NCI-H460 (cell line): ENCODE results near the gene CGN. TPM values are rescaled to one million over a fixed set of nuclear protein-coding genes. Genes with fewer than 3 reads are reported as not detected.
A peak's percentile ranks its signal among the peaks of the same experiment; 100 is the strongest.

Experiments
- DNase-seq: peaks from one replicate; pipeline ENCODE4 v3.0.0-alpha.2; 2016; ENCODE audit warnings: low read depth; ENCODE audit errors: extremely low read depth
- total RNA-seq: library from RNA; depleted of rRNA; stranded (reverse); fragments of >200 nt; shearing (Covaris generic); gene quantifications from 2 replicates; pipeline ENCODE4 v1.2.3, GENCODE V29; 2014

The CGN gene
- total RNA-seq, 1 experiment from 2014 or later = 0.02 TPM

DNA sequence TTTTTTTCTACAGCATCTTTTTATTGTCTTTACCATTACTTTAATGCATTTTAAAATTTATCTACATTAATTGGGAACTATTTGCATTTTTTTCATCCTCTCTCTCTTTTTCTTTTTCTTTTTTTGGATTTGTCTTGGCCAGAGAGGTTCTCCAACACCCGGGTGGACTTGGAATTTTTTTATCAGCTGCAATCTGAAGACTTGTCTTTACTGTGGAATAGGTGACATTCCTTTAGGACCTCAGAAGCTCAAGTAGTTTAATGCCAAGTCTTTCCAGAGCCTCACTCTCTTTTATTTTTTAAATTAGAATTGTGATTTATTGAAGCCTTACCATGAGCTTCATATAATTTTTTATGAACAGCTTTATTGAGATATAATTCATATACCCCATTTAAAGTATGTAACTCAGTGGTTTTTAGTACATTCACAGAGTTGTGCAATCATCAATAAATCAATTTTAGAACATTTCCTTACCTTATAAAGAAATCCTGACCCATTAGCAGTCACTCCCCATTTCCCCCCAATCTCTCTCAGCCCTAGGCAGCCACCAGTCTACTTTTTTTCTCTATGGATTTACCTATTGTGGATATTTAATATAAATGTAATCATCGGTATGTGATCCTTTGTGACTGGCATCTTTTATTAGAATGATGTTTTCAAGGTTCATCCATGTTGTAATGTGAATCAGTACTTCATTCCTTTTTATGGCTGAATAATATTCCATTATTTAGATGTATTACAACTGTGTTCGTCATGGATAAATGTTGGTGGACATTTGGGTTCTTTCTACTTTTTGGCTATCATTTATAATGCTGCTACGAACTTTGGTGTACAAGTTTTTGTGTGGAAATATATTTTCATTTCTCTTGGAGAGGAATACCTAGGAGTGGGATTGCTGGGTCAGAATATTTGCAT lies 35.1 kb downstream of the CGN start:
- no peak for DNase-seq

DNA sequence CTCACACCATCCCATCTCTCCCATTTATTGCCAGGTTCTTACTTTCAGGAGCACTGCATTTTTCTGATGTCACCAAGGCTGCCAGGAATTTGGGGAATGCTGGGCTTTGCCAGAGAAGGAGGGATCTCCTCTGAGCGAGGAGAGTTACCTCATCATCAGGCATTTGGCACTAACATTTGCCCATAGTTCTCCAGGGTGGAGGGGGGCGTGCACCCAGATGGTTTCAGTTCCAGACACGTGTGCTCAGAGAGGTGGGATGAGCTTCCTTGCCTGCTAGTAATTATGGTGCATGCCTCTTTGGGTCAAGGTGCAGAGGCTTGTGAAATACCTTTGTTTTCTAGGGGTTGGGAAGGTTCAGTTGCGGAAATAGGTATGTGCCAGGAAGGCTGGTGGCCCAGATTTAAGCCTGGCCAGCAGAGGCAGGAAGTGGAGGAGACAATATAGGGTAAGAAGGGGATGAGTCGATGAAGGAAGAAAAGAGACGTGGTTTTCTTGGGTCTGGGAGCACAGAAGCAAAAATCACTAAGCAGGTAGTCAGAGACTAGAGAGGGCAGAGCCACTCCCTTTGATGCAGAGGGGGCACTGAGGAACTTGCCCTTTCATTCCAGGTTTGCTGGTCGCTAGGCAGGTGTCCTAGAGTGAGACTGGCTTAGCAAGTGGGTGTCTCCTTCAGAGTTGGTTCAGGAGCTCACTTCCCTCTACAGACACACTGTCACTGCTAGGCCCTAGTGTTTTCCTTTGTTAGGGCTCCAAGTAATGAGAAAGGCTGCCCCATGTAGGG lies 36.1 kb downstream of the CGN start:
- peak; percentile 80 for DNase-seq

DNA sequence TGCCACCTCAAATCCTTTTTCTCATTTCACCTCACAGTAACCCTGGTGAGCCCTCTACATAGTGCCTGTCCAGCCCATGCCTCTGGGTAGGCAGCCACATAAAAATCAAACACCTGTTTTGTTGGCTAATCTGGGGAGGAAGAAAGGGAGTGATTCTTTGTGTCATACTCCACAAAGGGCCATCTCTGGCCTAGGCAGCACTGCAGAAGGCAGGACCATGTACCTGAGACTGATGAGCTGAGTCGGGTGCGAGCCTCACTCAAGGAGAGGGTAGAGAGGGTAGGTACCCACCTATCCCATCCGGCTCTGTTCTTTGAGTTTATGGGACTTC lies 36.7 kb downstream of the CGN start:
- no peak for DNase-seq

DNA sequence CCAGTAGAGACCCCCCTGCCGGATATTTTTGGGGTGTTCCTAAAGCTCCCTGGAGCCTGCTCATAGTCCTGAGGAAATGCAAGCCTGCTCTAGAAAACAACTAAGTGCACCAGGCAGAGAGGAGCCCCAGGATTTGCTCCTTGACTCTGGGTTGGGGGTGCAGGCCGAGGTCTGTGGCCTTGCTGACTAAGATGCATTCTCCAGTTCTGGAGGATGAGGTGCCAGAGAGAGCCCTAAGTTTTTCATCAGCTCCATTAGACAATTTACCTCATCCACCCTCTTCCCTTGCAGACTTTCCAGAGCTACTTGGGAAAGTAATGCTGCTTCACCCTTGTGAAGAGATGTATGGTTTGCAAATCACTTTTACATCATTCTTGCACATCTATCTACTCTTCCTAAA lies 38.0 kb downstream of the CGN start:
- no peak for DNase-seq

DNA sequence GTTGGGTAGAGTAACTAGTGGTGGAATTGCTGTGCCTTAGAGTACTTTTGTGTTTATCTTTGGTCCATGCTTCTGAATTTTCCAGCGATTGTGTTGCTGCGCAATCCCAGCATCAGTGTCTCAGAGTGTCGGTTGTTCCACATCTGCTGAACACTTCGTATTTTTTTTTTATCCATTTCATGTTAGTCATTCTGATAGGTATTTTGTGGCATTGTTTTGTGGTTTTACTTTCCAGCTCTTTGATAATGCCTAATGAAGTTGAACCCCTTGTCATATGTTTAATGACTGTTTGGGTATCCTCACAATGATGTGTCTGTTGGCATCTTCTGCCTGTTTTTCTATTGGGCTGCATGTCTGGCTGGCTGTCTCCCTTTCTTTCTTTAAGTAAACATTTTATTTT lies 42.5 kb downstream of the CGN start:
- no peak for DNase-seq

DNA sequence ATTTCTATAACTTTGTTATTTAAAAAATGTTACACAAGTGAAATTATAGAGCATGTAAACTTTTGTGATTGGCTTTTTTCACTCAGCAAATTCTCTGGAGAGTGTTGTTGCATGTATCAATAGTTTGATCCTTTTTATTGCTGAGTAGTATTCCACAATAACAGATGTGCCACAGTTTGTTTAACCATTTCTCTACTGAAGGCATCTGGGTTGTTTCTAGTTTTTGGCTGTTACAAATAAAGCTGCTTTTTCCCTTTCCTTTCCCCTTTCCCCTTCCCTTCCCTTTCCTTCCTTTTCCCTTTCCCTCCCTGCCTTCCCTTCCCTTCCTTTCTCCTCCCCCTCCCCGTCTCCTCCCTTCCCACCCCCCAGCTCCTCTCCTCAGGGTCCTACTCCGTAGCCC lies 44.9 kb downstream of the CGN start:
- no peak for DNase-seq

DNA sequence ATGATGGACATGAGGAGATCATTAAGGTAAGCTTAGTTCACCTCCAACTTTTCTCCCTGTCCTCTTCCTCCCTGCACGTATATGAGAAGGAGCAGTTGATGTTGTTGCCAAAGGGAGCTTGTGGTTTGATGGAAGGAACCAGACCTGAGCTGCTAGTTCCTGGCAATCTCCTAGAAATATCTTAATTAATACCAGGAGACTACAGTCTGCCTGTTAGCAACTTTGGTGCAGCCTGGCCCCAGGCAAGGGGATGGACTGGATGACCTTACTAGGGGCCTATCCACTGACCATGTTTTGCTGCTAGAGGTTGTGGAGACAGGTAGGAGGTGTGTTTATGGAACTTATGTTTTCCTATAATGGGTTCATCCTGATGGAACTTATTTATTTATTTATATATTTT lies 51.5 kb downstream of the CGN start:
- DNase-seq = no peak

DNA sequence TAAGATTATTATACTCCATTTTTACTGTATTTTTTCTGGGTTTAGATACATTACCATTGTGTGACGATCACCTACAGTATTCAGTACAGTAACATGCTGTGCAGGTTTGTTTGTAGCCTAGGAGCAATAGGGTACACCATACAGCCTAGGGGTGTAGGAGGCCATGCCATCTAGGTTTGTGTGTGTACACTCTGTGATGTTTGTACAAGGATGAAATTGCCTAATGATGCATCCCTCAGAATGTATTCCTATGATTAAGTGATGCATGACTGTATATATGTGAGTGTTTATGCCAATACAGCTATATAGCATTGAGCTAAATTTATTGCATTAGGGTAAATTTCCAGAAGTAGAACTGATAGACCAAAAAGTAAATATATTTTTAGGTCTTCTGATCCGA lies 52.2 kb downstream of the CGN start:
- no peak for DNase-seq

DNA sequence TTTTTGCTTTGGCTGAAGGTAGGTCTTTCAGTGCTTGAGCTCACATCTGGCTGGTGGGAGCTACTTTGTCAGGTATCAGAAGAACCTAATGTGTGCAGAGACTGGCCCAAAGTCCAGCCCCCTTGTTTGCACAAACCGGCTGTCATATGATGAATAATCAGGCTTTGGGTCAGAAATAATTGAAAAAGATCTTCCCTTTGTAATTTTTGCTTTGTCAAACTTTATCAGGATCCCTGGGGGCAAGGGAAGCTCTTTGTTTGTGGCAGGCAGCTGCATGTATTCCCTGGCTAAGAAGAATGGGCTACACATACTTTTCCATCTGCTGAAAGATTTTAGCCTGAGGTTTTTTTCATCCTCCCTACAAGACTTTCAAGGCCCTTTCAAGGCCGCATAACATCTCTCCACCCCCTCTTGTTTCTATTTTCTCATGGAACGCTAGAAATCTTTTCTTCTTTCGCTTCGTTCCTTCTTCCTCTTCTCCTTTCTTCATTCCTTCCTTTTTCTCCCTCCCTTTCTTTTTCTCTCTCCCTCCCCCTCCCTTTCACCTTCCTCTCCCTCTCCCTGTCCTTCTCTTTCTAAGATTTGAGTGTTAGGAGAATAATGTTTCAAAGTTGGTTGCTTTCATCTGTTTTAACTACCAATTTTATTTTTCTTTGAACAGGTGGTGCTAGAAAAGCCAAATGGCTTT lies 54.5 kb downstream of the CGN start:
- no peak for DNase-seq

DNA sequence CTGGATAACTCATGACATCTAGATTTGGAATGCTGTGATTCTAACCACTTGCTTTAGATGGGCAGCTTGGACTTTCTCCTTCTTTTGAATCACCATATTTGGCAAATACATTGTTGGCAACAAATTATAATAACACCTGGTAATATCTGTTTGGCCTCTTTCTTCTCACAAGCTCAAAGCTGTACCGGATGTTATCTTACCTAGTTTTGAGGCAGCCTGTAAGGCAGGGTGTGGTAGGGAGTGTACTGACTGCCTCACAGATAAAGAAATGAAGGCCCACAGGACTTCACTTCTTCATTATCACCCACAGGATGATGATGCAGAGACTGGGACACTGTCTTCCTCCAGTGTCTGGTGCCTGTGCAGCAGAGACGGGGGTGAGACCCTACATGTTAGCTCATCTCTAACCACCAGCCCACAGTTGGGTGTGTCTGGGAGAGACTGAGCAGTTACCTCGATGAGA lies 57.5 kb downstream of the CGN start:
- no peak for DNase-seq

DNA sequence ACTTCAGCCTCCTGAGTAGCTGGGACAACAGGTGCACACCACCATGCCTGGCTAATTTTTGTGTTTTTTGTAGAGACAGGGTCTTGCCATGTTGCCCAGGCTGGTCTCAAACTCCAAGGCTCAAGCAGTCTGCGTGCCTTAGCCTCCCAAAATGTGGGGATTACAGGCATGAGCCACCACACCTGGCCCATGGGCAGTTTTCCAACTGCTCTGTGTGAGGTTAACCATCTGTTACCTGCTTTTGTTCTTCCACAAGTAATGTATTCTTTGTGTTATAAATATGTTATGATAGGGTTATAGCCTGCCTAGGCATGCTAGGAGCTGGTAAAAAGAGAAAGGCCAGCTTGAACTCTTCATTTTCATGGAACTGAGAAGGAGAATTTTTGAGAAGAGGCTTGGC lies 59.6 kb downstream of the CGN start:
- no peak for DNase-seq

DNA sequence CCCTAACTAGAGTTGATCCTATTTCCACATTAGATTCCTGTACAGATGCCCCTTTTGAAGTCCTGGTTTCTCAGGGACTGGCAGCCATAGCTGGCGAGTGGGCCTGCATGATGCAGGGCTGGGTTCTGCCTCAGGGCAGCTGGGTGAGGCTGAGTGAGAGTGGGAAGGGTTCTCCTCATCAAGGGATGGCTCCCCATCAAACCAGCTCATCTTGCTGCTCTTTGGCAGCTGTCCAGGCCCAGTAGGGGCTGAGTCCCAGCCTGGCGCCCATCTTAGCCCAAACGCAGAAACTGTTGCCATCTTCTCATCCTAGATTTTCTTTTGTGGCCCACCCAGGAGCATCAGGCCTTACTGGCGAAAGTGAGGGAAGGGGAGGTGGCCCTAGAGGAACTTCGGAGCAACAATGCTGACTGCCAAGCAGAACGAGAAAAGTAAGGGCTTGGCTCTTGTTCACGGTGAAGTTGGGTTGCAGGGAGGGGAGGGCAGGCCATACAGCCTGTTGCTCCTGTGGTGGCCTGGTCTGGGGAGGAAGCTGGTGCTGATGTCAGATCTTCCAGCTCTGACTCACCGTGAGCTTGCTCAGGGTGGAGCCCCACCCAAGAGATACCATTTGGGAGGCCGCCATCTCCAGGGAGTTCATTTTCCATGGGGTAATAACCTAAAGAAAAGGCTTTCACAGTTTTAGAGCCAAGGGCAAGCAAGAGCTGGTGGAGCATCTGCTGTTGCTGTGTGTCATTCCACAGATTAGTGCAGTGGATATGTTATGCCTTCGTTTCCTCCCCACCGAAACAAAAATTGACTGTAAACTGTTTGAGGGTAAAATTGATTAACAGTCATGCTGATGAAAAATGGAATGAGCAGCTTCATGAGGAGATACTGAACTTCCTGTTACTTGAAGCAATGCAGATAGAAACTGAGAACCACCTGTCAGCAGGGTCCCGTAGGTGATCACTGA lies 63.7 kb downstream of the CGN start:
- DNase-seq = peak; percentile 44

DNA sequence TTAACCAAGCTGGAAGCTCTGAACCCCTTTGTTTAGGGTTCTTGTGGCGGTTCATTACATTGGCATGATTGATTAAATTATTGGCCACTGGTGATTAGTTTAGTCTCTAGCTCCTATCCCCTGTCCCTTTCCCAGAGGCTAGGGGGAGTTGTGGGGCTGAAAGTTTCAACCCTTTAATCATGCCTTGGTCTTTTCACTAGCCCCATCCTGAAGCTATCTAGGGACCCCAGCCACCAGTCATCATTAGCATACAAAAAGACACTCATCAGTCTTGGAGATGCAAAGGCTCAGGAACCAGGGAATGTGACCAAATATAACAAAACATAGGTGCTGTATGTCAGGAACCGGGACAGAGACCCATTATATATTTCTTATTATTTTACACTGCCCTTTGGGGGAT lies 66.0 kb downstream of the CGN start:
- no peak for DNase-seq

DNA sequence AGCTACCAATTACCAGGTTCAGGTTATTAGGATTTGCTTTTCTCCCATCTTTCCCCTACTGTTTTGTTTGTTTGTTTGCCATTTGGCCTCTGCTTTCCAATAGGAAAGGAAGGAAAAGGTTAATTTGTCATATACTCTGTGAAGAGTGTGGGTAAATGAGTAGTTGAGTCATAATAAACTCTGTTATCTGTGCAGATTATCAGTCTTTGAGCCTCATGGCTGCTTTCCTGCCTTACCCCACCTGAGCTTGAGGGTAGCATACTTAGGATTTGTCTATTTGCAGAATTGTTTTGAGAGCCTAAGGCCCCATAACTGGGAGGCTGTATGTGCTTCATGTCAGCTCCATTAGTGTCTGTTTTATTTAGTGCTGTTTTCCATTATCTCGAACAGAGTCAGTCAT lies 67.8 kb downstream of the CGN start:
- DNase-seq = no peak

DNA sequence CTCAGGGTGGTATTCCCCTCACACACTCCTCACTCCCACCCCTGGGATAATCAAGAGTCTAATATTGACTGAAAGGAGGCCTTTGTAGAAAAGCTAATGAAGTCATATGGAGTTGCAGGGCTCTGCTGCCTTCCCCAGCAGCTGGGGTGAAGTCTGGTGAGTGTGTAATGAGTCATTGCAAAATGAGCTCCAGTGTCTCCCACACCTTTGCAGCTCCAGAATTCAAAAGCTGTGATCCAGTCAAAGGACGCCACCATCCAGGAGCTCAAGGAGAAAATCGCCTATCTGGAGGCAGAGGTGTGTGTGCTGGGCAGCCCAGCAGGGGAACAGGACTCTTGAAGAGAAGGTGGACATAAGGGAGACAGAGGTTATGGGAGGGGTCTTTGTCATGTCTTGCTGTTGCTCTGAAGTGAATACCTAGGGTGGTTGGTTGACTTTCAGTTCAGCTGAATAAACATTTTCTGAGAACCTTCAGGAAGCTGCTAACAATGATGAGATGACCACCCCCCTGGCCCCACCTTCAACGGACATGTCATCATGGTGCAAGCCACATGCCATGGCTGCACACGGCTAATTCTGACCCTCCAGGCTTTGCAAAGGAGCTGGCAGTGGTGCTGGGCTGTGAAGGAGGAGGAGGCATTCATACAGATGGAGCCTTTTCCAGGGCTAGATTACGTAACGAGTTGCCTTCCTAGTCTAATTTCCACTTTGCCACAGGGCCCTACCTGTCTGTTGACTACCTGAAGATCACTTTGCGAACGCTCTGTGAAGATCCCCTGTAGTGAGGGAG lies 68.4 kb downstream of the CGN start:
- DNase-seq = no peak

DNA sequence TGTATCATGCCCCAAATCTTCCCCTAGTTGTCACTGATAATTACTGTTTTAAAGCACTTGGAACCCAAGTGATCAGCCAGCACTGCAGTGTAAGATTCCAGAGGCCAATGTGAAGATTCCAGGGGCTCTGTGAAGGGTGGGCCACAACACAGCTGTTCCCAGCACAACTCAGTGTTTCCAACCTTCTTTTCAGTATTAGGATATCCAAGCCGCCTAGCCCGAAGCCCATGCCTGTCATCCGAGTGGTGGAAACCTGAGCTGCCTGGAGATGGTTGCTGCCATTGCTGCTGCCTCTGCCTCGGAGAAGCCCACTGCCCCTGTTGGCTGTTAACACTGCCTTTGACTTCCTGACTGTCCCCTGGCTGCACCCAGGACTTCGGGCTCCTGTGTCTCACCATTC lies 70.3 kb downstream of the CGN start:
- no peak for DNase-seq

DNA sequence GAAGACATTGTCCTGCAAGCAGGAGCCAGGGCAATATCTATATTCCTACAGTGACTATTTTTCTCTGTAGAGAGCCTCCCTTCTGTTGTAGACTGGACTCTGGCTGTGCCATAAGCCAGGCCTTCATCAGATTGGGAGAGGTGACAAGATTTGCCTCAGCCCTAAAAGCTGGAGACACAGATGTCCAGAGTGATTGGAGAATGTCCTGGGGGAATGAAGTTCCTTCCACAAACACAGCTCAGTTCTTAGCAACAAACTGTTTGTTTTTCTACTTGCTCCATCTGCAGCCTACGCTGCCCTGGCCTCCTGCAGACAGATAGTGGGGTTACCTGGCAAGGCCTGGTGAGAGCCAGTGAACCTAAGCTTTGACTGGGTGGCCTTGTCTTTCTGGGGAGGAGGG lies 70.7 kb downstream of the CGN start:
- no peak for DNase-seq

DNA sequence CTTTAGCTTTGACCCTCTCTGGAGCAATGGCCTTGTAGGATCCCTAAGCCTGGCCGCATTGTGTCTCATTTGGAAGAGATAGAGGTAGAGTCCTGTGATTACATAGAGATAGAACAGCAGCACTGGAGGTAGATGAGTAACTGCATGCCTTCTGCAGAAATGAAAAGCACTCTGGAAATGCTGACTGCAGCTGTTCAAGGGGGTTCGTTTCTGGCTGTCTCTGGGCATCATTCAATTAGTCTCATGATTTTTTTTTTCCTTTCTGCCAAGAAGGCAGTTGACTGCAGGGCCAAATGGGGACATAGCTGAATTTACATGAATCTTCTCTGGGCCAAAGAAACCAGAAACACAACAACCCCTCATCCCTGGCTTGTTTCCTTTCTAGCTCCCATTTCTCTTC lies 72.6 kb downstream of the CGN start:
- no peak for DNase-seq

DNA sequence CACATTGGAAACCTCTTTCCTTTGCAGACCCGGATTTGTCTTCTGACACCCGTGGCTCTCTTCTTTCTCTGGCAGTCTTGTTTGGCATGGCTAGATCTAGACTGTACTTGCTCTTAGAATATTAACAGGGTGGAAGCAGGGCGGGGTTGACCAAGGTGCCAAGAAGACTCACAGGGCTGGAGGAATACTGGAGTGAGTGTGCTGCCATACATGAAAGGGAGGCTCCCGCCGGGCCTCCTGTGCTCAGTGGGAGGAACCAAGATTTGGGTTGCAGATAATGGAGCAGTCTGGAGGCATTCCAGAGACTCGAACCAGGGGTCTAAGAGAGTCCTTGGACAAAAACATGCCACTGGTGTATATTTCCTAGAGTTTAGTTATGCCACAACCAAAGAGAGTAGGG lies 73.1 kb downstream of the CGN start:
- no peak for DNase-seq

DNA sequence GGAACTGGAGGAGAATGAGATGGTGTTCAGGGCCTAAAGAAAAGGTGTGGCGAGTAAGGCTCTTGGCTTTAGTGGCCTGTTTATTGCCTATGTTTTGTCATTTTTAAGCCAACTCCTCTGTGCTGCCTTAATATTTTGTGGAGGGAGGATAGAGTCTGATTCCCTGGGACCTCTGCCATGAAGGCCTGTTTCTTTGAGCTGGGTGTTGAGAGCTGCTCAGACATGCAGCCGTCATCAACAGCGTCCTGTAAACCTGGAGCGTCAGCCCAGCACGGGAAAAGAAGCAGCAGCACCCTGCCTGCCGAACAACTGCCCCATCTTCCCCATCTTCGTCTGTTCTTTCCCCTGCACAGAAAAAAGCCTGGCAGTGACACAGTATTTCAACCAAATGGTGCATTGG lies 73.6 kb downstream of the CGN start:
- DNase-seq = no peak
